Ovary (tissue), 9 donors: ENCODE data around the gene DUSP6. TPM values are rescaled to one million over a fixed set of nuclear protein-coding genes. Genes with fewer than 3 reads are reported as not detected.

Experiments
- DNase-seq, 5 donors: peaks; one replicate each; pipeline ENCODE4 v3.0.0-alpha.2; 2019 to 2020
- H3K27ac ChIP-seq, 2 donors: fragments of 200-600 bp; one replicate each; pipeline versions ENCODE4 v1.5.1 to v1.8.0; 2019 to 2022
- H3K27me3 ChIP-seq: fragments of 200-600 bp; one replicate; pipeline ENCODE4 v1.8.0; 2022
- H3K36me3 ChIP-seq: fragments of 200-600 bp; sonication (generic); one replicate; pipeline ENCODE4 v1.5.1; 2019
- H3K4me1 ChIP-seq: one replicate; pipeline ENCODE4 v1.8.1; 2013; ENCODE audit warnings: mild to moderate bottlenecking, moderate library complexity; ENCODE audit not compliant: insufficient read depth
- H3K4me3 ChIP-seq: fragments of 200-600 bp; sonication (generic); one replicate; pipeline ENCODE4 v1.5.1; 2017
- H3K9me3 ChIP-seq, 2 donors: fragments of 200-600 bp in 1 of 2; sonication (generic) in 1 of 2; one replicate each; pipeline versions ENCODE4 v1.5.1 to v1.8.1; 2013 to 2019; ENCODE audit warnings: mild to moderate bottlenecking in 1 of 2, moderate library complexity in 1 of 2
- CTCF ChIP-seq, 3 donors: fragments of 450-650 bp in 2 of 3; fragments of 200-600 bp in 1 of 3; IDR thresholded peaks; one replicate each; pipeline versions ENCODE4 v1.5.1 to v1.8.0; 2016 to 2022; ENCODE audit warnings: antibody characterized with exemption in 3 of 3, mild to moderate bottlenecking in 1 of 3
- EP300 ChIP-seq: sonication (generic); formaldehyde crosslinking; IDR thresholded peaks from one replicate; pipeline ENCODE4 v1.6.1; 2017; ENCODE audit warnings: antibody characterized with exemption
- POLR2A ChIP-seq: fragments of 450-650 bp; IDR thresholded peaks from one replicate; pipeline ENCODE4 v1.6.1; 2017; ENCODE audit warnings: antibody characterized with exemption, mild to moderate bottlenecking, moderate library complexity
- WGBS, 3 donors: extraction: QIAGEN DNeasy Blood & Tissue Kit in 1 of 3; methylation state at CpG; one replicate each; pipeline versions ENCODE4 v1.1.5 to v1.1.7; 2013 to 2017; 5-methylcytosine and 5-hydroxymethylcytosine counted together
- intact Hi-C, 4 donors: fragments of 100-400 bp; cut with DNase I; formaldehyde crosslinking; loops; one replicate each; pipeline versions ENCODE4 v1.11.0 to v1.15.1; 2022 to 2023
- polyA plus RNA-seq, 2 donors: library from polyadenylated mRNA; stranded (reverse); fragments of 200-250 nt in 1 of 2; fragments of 350-450 nt in 1 of 2; fragmentation: Illumina TruSeq in 1 of 2; extraction: RNeasy Lipid Tissue Mini Kit (QIAGEN cat#74804) in 1 of 2; gene quantifications; one replicate each; pipeline ENCODE4 v1.2.3, GENCODE V29; 2013 to 2014
- total RNA-seq, 7 donors: library from RNA; depleted of rRNA in 2 of 7; stranded (reverse); fragments of >200 nt in 2 of 7; fragmentation: NEBNext Ultra II Directional in 3 of 7; extraction: Animal tissue kit (Norgen Biotek cat#: 25700) in 3 of 7; gene quantifications; one replicate each; pipeline versions ENCODE4 v1.1.0 to v1.2.4, GENCODE V29; 2016 to 2023
- donor health status: DM: no; HTN: no; CAD: no; lungs with moderate emphysema.
- donor health status: DM: no; HTN: no; CAD: no.
- donor health status: Bipolar disorder and iron deficiency.
- donor health status: DM: yes; HTN: yes; CAD: no.
- donor health status: DM: no; HTN: no; CAD: no.
- donor health status: DM: yes; HTN: yes; CAD: no.

DUSP6 gene
- total and polyA plus RNA-seq, 9 donors = 10.8 to 35.5 (median 20.5) TPM

- intact Hi-C loops = no loop called here
Measured at GRCh38 chr12:89376844-89377243, 24.5 kb upstream of the DUSP6 start.

GRCh38 chr12:89376202-89376529 is 23.9 kb upstream of the DUSP6 start:
- no peak for DNase-seq
- Histone ChIP-seq H3K36me3 (no peaks in the 10 kb centered on the region), H3K4me3 (no peak overlapping the region), H3K4me1 (no peaks in the 10 kb centered on the region), H3K27ac (no peak overlapping the region), H3K9me3 (no peaks in the 10 kb centered on the region), H3K27me3 (no peaks in the 10 kb centered on the region)
- TF ChIP-seq EP300 (no peak), POLR2A (no peak), CTCF (IDR thresholded peaks at IDR 0.05) (no peak)
- intact Hi-C loops = no loop called here
- WGBS, 3 donors = 82 to 91% (median 85%) methylated on average over 1 of the region's 1 CpG

More at GRCh38 chr12:89376844-89377243, 24.5 kb upstream of the DUSP6 start:
- no peak overlapping the region for H3K4me3 ChIP-seq
- no peaks in the 10 kb centered on the region for H3K9me3 ChIP-seq
- no peak for TF ChIP-seq CTCF (IDR thresholded peaks at IDR 0.05)
- TF ChIP-seq POLR2A = no peak
- TF ChIP-seq EP300 = no peak
- H3K27ac ChIP-seq = no peak overlapping the region
- DNase-seq = no peak
- H3K4me1 ChIP-seq = no peaks in the 10 kb centered on the region
- no peaks in the 10 kb centered on the region for H3K36me3 ChIP-seq
- H3K27me3 ChIP-seq = no peaks in the 10 kb centered on the region
- WGBS, 3 donors = 92 to 93% (median 92%) methylated on average over 2 of the region's 2 CpGs

GRCh38 chr12:89373763-89374572 is 21.7 kb upstream of the DUSP6 start:
- no peak overlapping the region for H3K4me3 ChIP-seq
- H3K27me3 ChIP-seq = no peaks in the 10 kb centered on the region
- WGBS, 3 donors = 5 to 8% (median 7%) methylated on average over 2 of the region's 2 CpGs
- TF ChIP-seq POLR2A = no peak
- no peak for TF ChIP-seq EP300
- no peak for TF ChIP-seq CTCF (IDR thresholded peaks at IDR 0.05)
- H3K4me1 ChIP-seq = no peaks in the 10 kb centered on the region
- H3K36me3 ChIP-seq = no peaks in the 10 kb centered on the region
- no peak overlapping the region for H3K27ac ChIP-seq
- intact Hi-C loops = no loop called here
- DNase-seq = no peak
- H3K9me3 ChIP-seq = no peaks in the 10 kb centered on the region

GRCh38 chr12:89372584-89373370 is 20.5 kb upstream of the DUSP6 start:
- TF ChIP-seq CTCF (IDR thresholded peaks at IDR 0.05) (no peak), EP300 (no peak), POLR2A (no peak)
- no peaks in the 10 kb centered on the region for H3K36me3 ChIP-seq
- H3K4me3 ChIP-seq = no peak overlapping the region
- DNase-seq = no peak
- no peaks in the 10 kb centered on the region for H3K9me3 ChIP-seq
- no peaks in the 10 kb centered on the region for H3K4me1 ChIP-seq
- WGBS, 3 donors = 76 to 86% (median 84%) methylated on average over 6 of the region's 6 CpGs
- H3K27ac ChIP-seq = no peak overlapping the region
- intact Hi-C loops = no loop called here
- H3K27me3 ChIP-seq = no peaks in the 10 kb centered on the region
